Measurements from ENCODE around the gene CSPG4.
"Not testable (repeated sequence)": the region's sequence is repeated elsewhere in the genome, so short reads cannot be mapped to it uniquely, and the experiment has no call there.

DNA sequence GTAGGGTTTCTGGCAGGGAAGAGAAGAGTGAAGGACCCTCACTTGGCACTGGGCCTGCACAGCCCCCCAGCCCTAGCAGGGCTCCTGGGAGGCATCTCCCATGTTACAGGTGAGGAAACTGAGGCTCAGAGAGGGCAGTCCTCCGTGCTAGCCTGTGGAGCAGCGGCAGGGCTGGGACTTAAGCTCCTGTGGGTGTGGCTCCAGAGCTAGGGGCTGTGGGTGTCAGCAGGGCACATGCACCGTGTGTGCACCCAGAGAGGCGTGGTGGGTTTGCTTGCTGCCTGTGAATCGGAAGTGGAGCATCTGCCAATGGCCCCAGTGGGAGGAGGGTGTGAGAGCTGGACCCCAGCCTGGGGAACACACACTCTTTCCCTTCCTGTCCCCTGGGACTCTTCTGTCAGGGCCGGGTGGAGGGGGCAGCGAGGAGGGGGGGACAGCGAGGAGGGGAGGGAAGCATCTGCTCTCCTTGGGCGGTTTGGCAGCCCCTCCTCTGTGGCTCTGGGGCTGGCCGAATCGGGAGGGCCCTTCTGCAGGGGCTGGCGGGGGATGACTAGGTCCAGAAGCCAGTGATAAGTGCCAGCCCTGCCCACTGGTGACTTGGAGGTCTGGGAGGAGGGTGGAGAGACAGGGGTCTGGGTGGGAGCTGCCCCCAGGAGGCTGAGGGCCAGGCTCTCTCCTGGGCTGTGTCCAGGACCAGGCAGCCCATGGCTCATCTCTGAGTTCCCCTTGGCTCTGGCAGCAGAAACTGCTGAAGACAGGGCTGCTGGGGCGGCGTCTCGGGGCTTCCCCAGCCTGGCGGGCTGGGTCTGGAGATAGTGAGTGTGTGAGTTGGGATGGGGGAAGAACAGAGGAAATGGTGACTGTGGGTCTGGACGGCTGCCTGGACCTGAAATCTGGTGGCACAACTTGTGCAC, 12.4 kb downstream of the CSPG4 start:
- TF ChIP-seq, protein P1, sequence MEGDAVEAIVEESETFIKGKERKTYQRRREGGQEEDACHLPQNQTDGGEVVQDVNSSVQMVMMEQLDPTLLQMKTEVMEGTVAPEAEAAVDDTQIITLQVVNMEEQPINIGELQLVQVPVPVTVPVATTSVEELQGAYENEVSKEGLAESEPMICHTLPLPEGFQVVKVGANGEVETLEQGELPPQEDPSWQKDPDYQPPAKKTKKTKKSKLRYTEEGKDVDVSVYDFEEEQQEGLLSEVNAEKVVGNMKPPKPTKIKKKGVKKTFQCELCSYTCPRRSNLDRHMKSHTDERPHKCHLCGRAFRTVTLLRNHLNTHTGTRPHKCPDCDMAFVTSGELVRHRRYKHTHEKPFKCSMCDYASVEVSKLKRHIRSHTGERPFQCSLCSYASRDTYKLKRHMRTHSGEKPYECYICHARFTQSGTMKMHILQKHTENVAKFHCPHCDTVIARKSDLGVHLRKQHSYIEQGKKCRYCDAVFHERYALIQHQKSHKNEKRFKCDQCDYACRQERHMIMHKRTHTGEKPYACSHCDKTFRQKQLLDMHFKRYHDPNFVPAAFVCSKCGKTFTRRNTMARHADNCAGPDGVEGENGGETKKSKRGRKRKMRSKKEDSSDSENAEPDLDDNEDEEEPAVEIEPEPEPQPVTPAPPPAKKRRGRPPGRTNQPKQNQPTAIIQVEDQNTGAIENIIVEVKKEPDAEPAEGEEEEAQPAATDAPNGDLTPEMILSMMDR (IDR thresholded peaks at IDR 0.05) = not testable (repeated sequence)
- TF ChIP-seq EZH2 (IDR thresholded peaks at IDR 0.05; ENCODE audit: borderline replicate concordance, insufficient read depth, low read depth, low read length, poor library complexity, severe bottlenecking) = not testable (repeated sequence)
